Measurements from ENCODE around the gene HNRNPA3. TPM values are rescaled to one million over a fixed set of nuclear protein-coding genes. Genes with fewer than 3 reads are reported as not detected.
A peak's percentile ranks its signal among the peaks of the same experiment; 100 is the strongest.

Gene HNRNPA3
- total and polyA plus RNA-seq, 2 of the 13 experiments (the other 11 are each of a cell fraction or from before 2014, with no cell fraction given), result 73.3 to 97.7 TPM

DNA sequence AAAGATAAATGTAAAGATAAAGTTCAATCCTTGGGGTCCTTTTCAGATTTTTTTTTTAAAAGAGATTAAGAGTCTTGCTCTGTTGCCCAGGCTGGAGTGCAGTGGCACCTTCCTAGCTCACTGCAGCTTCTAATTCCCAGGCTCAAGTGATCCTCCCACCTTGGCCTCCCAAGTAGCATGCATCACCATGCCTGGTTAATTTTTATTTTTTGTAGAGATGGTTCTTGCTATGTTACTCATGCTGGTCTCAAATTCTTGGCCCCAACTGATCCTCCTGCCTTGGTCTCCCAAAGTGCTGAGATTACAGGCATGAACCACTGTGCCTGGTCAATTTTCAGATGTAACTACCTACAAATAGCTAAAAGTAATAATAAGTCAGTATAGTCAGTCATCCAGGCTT lies 30.9 kb downstream of the HNRNPA3 start:
- in situ Hi-C loops (cut with HindIII; ENCODE audit: extremely low pct_ligation_motif_present, low pct_unique_long_range_greater_than_20kb), result no loop called here
- DNase-seq (ENCODE audit: low spot score) (no peak), FAIRE-seq (no peak), ATAC-seq (no peak)
- TF ChIP-seq ZNF770 (CRISPR knock-in tag; IDR thresholded peaks at IDR 0.05), result peak; percentile 30; the same call in 1 of the 2 replicates
- no peak for TF ChIP-seq ZXDC (CRISPR knock-in tag; IDR thresholded peaks at IDR 0.05)
- Histone ChIP-seq H3K79me2 (ENCODE audit: insufficient read depth, low read length) (peaks cover 98% of the 10 kb centered on the region), H3K4me3 (replicated peaks in 1 of 3; ENCODE audit: insufficient read depth in 1 of 3, low read depth in 2 of 3, low read length in 3 of 3) (no peak overlapping the region), H4K20me1 (ENCODE audit: insufficient read depth, low read length) (peaks cover 98% of the 10 kb centered on the region), H3K36me3 (replicated peaks in 1 of 2; ENCODE audit: control insufficient read depth in 1 of 2, insufficient read depth in 2 of 2, low read length in 2 of 2) (peaks cover 11 to 40% of the 10 kb centered on the region in 2 experiments), H3K4me2 (ENCODE audit: low read depth, low read length) (peak overlapping the region; percentile 48), H3K9ac (ENCODE audit: insufficient read depth, low read depth, low read length) (peak overlapping the region; percentile 38; the same call in 1 of the 2 replicates), H3K27me3 (ENCODE audit: control insufficient read depth in 1 of 2, insufficient read depth in 2 of 2, low read length in 2 of 2) (no peaks in the 10 kb centered on the region), H3K27ac (ENCODE audit: extremely low read length, insufficient read depth, low read length) (peak overlapping the region; percentile 56), H3K4me1 (ENCODE audit: insufficient read depth, low read length) (peaks cover 100% of the 10 kb centered on the region), H2AFZ (ENCODE audit: low read length) (no peak overlapping the region), H3K9me3 (ENCODE audit: low read length) (no peaks in the 10 kb centered on the region)
- POLR2A ChIA-PET, result interaction anchor here (0.6 to 1.5 kb wide), 7 partner anchors 9 to 78 kb away, joined by 3 to 7 read pairs (median 3); partner anchors contain the start of gene NFE2L2
- intact Hi-C loops (cut with micrococcal nuclease; ENCODE audit: unreplicated experiment), result no loop called here
- no TSS peak for BruUV-seq (replicated peaks)
- CTCF ChIA-PET (ENCODE audit: low intra/inter-chr PET ratio, low total read pairs), result no interaction called here

Data from HepG2 (cell line).